DOHH2 (cell line): Measurements from ENCODE around the gene COL2A1.

Source experiments
- EZH2phosphoT487 ChIP-seq: fragments of 200-600 bp; sonication (generic); IDR thresholded peaks from 2 replicates; pipeline ENCODE4 v1.6.1; 2017; ENCODE audit warnings: borderline replicate concordance, mild to moderate bottlenecking, antibody characterized with exemption, low read length, moderate library complexity, mixed read lengths
- TF ChIP-seq, protein P1 (sequence below): fragments of 200-600 bp; sonication (generic); IDR thresholded peaks from one replicate; pipeline ENCODE4 v1.5.1; 2014; ENCODE audit warnings: antibody characterized with exemption, mild to moderate bottlenecking, low read depth, low read length; ENCODE audit not compliant: poor library complexity, severe bottlenecking

DNA sequence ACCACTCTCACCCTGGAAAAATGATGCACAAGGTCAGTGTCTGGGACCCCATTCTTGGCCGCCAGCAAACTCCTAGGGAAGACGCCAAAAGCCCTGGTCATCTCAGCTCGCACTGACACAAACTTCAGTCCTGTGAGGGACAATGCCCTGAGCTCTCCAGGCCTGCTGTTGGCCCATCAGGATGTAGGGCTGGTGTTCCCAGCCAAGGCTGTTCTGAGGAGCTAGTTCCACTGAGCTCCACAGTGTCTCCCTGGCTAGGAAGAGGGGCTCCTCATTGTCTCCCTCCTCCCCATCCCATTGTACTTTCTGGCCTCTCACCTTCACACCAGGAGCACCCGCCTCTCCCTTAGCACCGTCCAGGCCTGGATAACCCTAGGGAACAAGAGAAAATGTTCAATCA is 10.8 kb downstream of the COL2A1 start:
- TF ChIP-seq, protein P1, sequence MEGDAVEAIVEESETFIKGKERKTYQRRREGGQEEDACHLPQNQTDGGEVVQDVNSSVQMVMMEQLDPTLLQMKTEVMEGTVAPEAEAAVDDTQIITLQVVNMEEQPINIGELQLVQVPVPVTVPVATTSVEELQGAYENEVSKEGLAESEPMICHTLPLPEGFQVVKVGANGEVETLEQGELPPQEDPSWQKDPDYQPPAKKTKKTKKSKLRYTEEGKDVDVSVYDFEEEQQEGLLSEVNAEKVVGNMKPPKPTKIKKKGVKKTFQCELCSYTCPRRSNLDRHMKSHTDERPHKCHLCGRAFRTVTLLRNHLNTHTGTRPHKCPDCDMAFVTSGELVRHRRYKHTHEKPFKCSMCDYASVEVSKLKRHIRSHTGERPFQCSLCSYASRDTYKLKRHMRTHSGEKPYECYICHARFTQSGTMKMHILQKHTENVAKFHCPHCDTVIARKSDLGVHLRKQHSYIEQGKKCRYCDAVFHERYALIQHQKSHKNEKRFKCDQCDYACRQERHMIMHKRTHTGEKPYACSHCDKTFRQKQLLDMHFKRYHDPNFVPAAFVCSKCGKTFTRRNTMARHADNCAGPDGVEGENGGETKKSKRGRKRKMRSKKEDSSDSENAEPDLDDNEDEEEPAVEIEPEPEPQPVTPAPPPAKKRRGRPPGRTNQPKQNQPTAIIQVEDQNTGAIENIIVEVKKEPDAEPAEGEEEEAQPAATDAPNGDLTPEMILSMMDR: no peak
- TF ChIP-seq EZH2phosphoT487: no peak
